IPS-15b (cell line): ENCODE data around the gene CDC42BPA.
"Not testable (repeated sequence)": the region's sequence is repeated elsewhere in the genome, so short reads cannot be mapped to it uniquely, and the experiment has no call there.

Source experiments
- H3K27me3 ChIP-seq: one replicate; pipeline ENCODE4 v1.6.1; 2013; ENCODE audit warnings: low read length; ENCODE audit not compliant: control insufficient read depth, insufficient read depth
- H3K36me3 ChIP-seq: one replicate; pipeline ENCODE4 v1.6.1; 2013; ENCODE audit warnings: low read length; ENCODE audit not compliant: control insufficient read depth, insufficient read depth
- H3K4me1 ChIP-seq: one replicate; pipeline ENCODE4 v1.6.1; 2013; ENCODE audit warnings: mild to moderate bottlenecking, low read length; ENCODE audit not compliant: control insufficient read depth, insufficient read depth
- H3K4me3 ChIP-seq: one replicate; pipeline ENCODE4 v1.5.1; 2013; ENCODE audit warnings: low read depth, low read length
- H3K9ac ChIP-seq: one replicate; pipeline ENCODE4 v1.6.1; 2013; ENCODE audit warnings: low read depth, mild to moderate bottlenecking, low read length
- H3K9me3 ChIP-seq: one replicate; pipeline ENCODE4 v1.6.1; 2013; ENCODE audit warnings: mild to moderate bottlenecking, low read length; ENCODE audit not compliant: control insufficient read depth, insufficient read depth

Gene CDC42BPA

DNA sequence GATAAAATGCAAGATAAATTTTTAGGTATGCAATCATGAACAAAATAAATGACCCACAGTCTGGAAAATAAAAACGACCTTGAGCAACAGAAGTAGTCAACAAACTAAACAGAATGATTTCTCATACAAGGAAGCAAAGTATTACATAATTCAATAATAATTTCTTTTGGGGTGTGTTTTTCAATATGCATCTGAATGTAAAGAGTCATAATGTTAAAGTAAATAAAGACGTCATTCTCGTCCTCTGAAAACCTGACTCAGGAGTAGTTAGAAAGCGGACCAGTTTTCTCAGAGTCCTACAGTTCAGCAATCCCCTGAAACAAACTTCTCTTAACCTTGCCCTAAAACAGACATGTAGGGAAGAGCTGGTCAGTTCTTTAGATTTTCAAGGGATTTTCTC, 18.6 kb downstream of the CDC42BPA start:
- Histone ChIP-seq H3K9me3 (no peaks in the 10 kb centered on the region), H3K4me3 (no peak overlapping the region), H3K36me3 (no peaks in the 10 kb centered on the region), H3K27me3 (no peaks in the 10 kb centered on the region), H3K4me1 (no peaks in the 10 kb centered on the region), H3K9ac (no peak overlapping the region)

- H3K4me1 ChIP-seq, result no peaks in the 10 kb centered on the region
- H3K9me3 ChIP-seq, result no peaks in the 10 kb centered on the region
- H3K9ac ChIP-seq, result no peak overlapping the region
- H3K27me3 ChIP-seq, result no peaks in the 10 kb centered on the region
- no peak overlapping the region for H3K4me3 ChIP-seq
- no peaks in the 10 kb centered on the region for H3K36me3 ChIP-seq
Measured at GRCh38 chr1:227299241-227299627, 19.1 kb downstream of the CDC42BPA start.

- H3K4me1 ChIP-seq, result no peaks in the 10 kb centered on the region
- H3K9ac ChIP-seq, result no peak overlapping the region
- H3K36me3 ChIP-seq, result no peaks in the 10 kb centered on the region
- no peak overlapping the region for H3K4me3 ChIP-seq
- no peaks in the 10 kb centered on the region for H3K9me3 ChIP-seq
- no peaks in the 10 kb centered on the region for H3K27me3 ChIP-seq
Measured at GRCh38 chr1:227298512-227299240, 19.6 kb downstream of the CDC42BPA start.

DNA sequence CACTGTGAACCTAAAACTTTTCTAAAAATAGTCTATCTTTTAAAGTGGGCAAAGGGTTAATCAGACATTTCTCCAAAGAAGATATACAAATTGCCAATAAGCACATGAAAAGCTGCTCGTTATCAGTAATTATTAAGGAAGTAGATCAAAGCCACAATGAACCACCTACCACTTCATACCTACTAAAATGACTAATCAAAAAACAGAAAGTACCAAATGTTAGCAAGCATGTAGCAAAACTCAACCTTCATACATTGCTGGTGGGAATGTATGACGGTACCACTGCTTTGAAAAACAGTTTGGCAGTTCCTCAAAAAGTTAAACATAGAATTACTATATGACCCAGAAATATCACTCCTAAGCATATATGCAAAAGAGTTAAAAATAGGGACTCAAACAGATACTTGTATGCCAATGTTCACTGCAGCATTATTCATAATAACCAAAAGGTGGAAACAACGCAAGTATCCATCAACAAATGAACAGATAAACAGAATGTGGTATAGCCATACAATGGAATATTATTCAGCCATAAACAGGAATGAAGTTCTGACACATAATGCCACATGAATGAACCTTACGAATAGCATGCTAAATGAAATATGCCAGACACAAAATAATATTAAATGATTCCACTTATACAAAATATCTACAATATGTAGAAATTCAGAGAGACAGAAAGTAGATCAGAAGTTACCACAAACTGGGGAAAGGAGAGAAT, 21.1 kb downstream of the CDC42BPA start:
- Histone ChIP-seq H3K9ac (no peak overlapping the region), H3K27me3 (no peaks in the 10 kb centered on the region), H3K36me3 (no peaks in the 10 kb centered on the region), H3K9me3 (no peaks in the 10 kb centered on the region), H3K4me1 (no peaks in the 10 kb centered on the region), H3K4me3 (no peak overlapping the region)

DNA sequence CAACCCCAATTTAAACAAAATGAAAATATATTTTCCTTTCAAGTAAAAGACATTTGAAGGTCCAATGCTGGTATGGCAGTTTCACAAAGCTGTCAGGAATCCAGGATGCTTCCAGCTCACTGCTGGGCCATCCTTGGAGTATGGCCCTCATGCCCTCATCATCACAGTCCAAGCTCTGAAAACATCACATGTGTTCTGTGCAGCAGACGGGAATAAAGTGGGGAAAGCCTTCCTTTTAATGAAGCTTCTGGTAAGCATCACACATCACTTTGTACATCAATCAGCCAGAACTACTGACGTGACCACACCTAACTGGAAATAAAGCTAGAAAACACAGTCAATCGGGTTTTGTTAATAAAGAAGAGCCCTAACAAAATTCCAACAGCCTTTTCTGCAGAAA, 22.7 kb downstream of the CDC42BPA start:
- Histone ChIP-seq H3K4me1 (no peaks in the 10 kb centered on the region), H3K27me3 (no peaks in the 10 kb centered on the region), H3K9ac (no peak overlapping the region), H3K36me3 (no peaks in the 10 kb centered on the region), H3K9me3 (no peaks in the 10 kb centered on the region), H3K4me3 (no peak overlapping the region)

DNA sequence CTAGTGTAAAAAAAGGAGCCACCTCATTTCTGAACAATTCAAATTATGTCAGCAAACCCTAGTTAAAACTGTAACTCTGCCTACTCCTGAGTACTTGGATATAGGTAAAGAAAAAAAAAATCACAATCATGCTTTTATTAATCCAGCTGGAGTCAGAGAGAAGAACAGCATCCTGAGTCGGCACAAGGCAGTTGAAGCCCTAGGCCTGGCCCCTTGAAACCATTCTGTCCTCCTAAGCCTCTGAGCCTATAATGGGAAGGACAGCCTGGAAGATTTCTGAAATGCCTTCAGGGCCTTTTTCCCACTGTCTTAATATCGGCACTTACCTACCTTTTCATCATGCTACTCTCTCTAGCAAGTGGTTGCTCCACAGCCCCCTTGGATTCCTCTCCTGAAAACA, 32.5 kb downstream of the CDC42BPA start:
- Histone ChIP-seq H3K27me3 (no peaks in the 10 kb centered on the region), H3K9ac (no peak overlapping the region), H3K4me3 (no peak overlapping the region), H3K9me3 (no peaks in the 10 kb centered on the region), H3K36me3 (no peaks in the 10 kb centered on the region), H3K4me1 (no peaks in the 10 kb centered on the region)

DNA sequence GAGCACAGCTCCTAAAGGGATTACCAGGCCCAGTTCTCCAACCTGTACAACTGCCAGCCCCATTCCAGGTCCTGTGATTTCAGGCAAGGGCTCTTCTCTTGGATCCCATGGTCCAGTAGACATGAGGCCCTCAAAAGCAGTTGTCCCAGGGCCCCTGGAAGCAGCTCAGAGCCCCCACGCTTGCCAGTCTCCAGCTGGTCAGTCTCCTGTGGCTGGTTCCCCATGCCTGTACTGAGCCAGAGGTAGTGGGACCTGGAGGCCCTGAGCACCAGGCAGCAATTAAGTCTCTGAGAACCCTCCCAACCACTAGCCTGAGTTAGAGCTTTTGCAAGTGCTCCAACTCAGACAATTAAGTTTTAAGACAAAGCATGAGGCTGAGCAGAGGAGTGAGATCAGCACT, 36.9 kb downstream of the CDC42BPA start:
- Histone ChIP-seq H3K36me3 (no peaks in the 10 kb centered on the region), H3K9ac (no peak overlapping the region), H3K4me1 (no peaks in the 10 kb centered on the region), H3K4me3 (no peak overlapping the region), H3K9me3 (no peaks in the 10 kb centered on the region), H3K27me3 (no peaks in the 10 kb centered on the region)

- H3K36me3 ChIP-seq, result no peaks in the 10 kb centered on the region
- H3K4me1 ChIP-seq, result no peaks in the 10 kb centered on the region
- no peaks in the 10 kb centered on the region for H3K27me3 ChIP-seq
- H3K9me3 ChIP-seq, result no peaks in the 10 kb centered on the region
- no peak overlapping the region for H3K4me3 ChIP-seq
- H3K9ac ChIP-seq, result no peak overlapping the region
Measured at GRCh38 chr1:227280836-227281235, 37.5 kb downstream of the CDC42BPA start.

- not testable (repeated sequence) for H3K27me3 ChIP-seq, H3K4me3 ChIP-seq, H3K9ac ChIP-seq, H3K36me3 ChIP-seq, H3K4me1 ChIP-seq, H3K9me3 ChIP-seq
Measured at GRCh38 chr1:227276156-227276693, 42.1 kb downstream of the CDC42BPA start.

GRCh38 chr1:227273557-227273956, 44.7 kb downstream of the CDC42BPA start:
- Histone ChIP-seq H3K36me3 (no peaks in the 10 kb centered on the region), H3K4me1 (no peaks in the 10 kb centered on the region), H3K27me3 (no peaks in the 10 kb centered on the region), H3K9me3 (no peaks in the 10 kb centered on the region), H3K9ac (no peak overlapping the region), H3K4me3 (no peak overlapping the region)

GRCh38 chr1:227272428-227272827, 45.9 kb downstream of the CDC42BPA start:
- Histone ChIP-seq H3K27me3 (no peaks in the 10 kb centered on the region), H3K9me3 (no peaks in the 10 kb centered on the region), H3K36me3 (no peaks in the 10 kb centered on the region), H3K4me1 (no peaks in the 10 kb centered on the region), H3K4me3 (no peak overlapping the region), H3K9ac (no peak overlapping the region)

- Histone ChIP-seq H3K4me1 (no peaks in the 10 kb centered on the region), H3K9me3 (no peaks in the 10 kb centered on the region), H3K27me3 (no peaks in the 10 kb centered on the region), H3K36me3 (no peaks in the 10 kb centered on the region), H3K4me3 (no peak overlapping the region), H3K9ac (no peak overlapping the region)
Measured at GRCh38 chr1:227270554-227270953, 47.7 kb downstream of the CDC42BPA start.
